H1 (cell line): ENCODE measurements around the gene HBM. TPM values are rescaled to one million over a fixed set of nuclear protein-coding genes. Genes with fewer than 3 reads are reported as not detected.

Source experiments
- CBX8 ChIP-seq: fragments of 300-800, 300-1000 bp; sonication (generic); IDR thresholded peaks from 2 replicates; pipeline ENCODE4 v1.7.1; 2016; ENCODE audit warnings: low read depth, low read length, borderline replicate concordance
- JUND ChIP-seq: IDR thresholded peaks from 2 replicates; pipeline ENCODE4 v1.6.1; 2011; ENCODE audit warnings: mild to moderate bottlenecking, improper control_type of control experiment, low read length
- RFX5 ChIP-seq: IDR thresholded peaks from 2 replicates; pipeline ENCODE4 v1.6.1; 2011; ENCODE audit warnings: low read depth, low read length, improper control_type of control experiment, borderline replicate concordance
- SUZ12 ChIP-seq: fragments of 200-600 bp; sonication (generic); IDR thresholded peaks from 2 replicates; pipeline ENCODE4 v1.6.1; 2012; ENCODE audit warnings: mild to moderate bottlenecking, inconsistent platforms, low read length, moderate library complexity, mixed read lengths
- polyA plus RNA-seq, 7 experiments: library from polyadenylated mRNA; depleted of rRNA in 3 of 7; stranded (reverse) in 5 of 7; unstranded in 2 of 7; fragments of >200 nt in 5 of 7; fragments of 200-250 nt in 2 of 7; gene quantifications; 1 replicate in 5 of 7; 2 replicates in 1 of 7; 4 replicates in 1 of 7; pipeline versions ENCODE4 v1.2.1 to v1.2.3, GENCODE V29; 2011 to 2013; ENCODE audit warnings: missing spikeins in 2 of 7, mixed read lengths in 2 of 7
- total RNA-seq: library from RNA; stranded (reverse); fragmentation: NEBNext Ultra II Directional; extraction: Animal tissue kit (Norgen Biotek cat#: 25700); gene quantifications from 2 replicates; pipeline ENCODE4 v1.2.1, GENCODE V29; 2021

HBM gene
- total and polyA plus RNA-seq, 2 of the 8 experiments (the other 6 are each of a cell fraction or from before 2014, with no cell fraction given), result 0.88 TPM; not detected in 1

GRCh38 chr16:200388-200787, 34.6 kb downstream of the HBM start (continued):
- TF ChIP-seq CBX8 (no peak), RFX5 (no peak), JUND (no peak), SUZ12 (no peak)
